Measurements from ENCODE around the gene OAS3.
"Not testable (repeated sequence)": the region's sequence is repeated elsewhere in the genome, so short reads cannot be mapped to it uniquely, and the experiment has no call there.

OAS3 gene

GRCh38 chr12:112926416-112927033 lies 11.7 kb upstream of the OAS3 start:
- not testable (repeated sequence) for DNase-seq (ENCODE audit: low read depth in 2 of 2)

GRCh38 chr12:112927475-112927874 lies 10.8 kb upstream of the OAS3 start:
- no peak for DNase-seq (ENCODE audit: low read depth in 2 of 2)

- DNase-seq (ENCODE audit: low read depth in 2 of 2): no peak
Observed at GRCh38 chr12:112927925-112928324, 10.3 kb upstream of the OAS3 start.

DNA sequence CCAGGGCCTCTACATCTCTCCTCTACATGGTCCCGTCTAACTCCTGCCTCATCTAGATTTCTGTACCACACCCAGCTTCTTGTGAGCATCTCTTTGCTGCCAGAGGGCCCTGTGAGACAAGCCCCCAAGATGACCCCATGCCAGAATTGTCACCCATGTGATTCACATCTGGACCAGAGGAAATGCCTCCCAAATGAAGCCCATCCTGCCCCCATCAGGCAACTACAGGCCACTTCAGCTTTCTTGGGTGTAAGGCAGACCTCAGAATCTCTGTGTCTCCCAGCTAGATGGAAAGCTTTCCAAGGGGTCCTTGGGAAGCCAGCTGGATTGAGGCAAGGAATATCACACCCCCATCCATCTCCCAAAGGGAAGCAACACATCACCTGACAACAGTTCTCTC lies 9.3 kb upstream of the OAS3 start:
- no peak for DNase-seq (ENCODE audit: low read depth in 2 of 2)

DNA sequence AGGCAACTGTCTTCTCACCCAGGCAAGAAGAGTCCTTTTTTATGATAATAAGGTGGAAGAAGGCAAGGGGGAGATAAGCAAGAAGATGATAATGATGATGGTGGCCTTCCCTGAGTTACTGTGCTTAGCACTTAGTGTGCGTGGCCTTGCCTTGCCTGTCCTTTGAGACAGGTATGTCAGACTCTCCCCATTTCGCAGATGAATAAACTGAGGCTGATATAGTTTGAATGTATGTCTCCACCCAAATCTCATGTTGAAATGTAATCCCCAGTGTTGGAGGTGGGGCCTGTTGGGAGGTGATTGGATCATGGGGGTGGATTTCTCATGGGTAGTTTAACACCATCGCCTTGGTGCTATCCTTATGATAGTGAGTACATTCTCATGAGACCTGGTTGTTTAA lies 8.6 kb upstream of the OAS3 start:
- no peak for DNase-seq (ENCODE audit: low read depth in 2 of 2)

GRCh38 chr12:112930350-112930749 lies 7.9 kb upstream of the OAS3 start:
- no peak for DNase-seq (ENCODE audit: low read depth in 2 of 2)

DNA sequence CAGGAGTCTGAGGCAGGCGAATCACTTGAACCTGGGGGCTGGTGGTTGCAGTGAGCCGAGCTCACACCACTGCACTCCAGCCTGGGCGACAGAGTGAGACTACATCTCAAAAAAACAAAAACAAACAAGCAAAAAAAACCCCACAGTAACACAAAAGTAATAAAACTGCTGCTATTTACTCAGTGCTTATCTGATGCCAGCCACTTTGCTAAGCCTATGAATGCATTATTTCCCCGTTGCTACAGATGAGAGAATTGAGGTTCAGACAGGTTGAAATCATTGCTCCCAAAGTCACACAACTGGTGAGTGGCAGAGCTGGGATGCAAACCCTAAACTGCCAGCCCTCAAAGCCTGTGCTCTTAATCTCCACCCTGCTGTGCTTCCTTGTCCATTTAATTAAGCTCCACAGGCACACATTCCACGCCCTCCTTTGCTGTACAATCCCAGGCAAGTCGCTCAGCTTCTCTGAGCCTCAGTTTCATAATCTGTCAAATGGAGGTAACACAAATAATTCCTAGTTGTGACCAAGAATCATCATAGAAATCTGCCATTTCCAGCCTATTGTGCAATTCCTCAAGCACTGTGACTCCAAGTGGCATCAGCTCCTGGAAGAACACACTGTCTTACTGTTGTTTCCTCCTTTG lies 5.7 kb upstream of the OAS3 start:
- no peak for DNase-seq (ENCODE audit: low read depth in 2 of 2)

DNA sequence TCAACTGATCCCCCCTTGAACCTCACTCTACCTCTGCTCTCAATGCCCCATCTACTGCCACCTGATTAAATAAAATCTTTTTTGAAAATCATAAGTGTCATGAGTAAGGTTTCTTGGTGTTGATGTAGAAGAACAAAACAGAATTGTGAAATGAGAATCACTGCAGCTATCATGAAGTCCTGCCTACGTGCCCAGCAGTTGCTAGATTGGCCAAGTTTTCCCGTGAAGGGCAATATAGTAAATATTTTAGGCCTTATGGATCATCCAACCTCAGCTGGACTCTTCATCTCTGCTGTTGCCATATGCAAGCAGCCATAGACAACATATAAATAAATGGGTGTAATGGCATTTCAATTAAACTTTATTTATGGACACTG lies 5.2 kb upstream of the OAS3 start:
- no peak for DNase-seq (ENCODE audit: low read depth in 2 of 2)

GRCh38 chr12:112936264-112936663 lies 2.0 kb upstream of the OAS3 start:
- DNase-seq (ENCODE audit: low read depth in 2 of 2): no peak

DNA sequence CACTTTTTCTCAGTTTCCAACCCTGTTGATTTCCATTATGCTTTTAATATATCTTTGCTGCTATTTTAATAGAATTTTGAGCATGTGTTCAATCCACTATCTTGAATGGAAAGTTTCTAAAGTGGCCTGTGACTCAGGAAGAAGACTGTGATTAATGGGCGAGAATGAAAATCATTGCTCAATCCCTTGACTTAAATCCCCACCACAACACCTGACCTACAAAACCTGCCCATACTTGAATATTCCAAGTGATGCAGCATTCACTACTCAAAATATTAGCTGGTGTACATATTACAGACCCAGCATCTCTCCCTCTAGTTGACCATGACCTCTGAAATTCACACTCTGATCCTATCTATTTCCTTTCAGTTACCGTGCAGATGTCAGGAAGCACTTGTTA lies 1.3 kb upstream of the OAS3 start:
- DNase-seq (ENCODE audit: low read depth in 2 of 2): no peak

GRCh38 chr12:112938751-112939150 lies 477 bp downstream of the OAS3 start:
- no peak for DNase-seq (ENCODE audit: low read depth in 2 of 2)

DNA sequence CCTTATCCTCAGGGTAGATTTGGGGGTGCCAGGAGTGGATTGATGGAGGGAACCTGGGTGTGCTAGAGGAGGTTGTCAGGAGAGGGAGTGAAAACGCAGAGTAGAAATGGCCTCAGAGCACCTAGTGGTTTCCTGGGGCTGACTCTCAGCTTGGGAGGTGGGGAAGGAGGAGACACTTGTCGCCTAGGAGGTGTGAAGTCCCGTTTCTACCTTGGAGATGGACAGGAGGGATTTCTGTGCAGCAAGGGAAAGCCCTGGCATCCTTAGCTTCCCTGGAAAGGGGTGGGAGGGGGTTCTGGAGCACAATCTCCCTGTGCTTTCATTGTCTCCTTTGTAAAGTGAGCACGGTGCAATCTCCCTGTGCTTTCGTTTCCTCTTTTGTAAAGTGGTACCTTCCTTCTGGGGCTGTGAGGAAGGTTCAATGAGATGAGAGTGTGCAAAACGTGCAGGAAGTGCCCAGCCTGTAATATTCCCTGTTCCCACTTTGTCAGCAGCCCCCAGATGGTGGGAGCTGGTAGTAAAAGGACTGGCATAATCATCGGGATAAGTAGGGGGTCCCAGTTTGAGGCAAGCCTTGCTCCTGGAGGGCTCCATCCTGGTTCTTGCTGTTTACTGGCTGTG lies 1.6 kb downstream of the OAS3 start:
- no peak for DNase-seq (ENCODE audit: low read depth in 2 of 2)

DNA sequence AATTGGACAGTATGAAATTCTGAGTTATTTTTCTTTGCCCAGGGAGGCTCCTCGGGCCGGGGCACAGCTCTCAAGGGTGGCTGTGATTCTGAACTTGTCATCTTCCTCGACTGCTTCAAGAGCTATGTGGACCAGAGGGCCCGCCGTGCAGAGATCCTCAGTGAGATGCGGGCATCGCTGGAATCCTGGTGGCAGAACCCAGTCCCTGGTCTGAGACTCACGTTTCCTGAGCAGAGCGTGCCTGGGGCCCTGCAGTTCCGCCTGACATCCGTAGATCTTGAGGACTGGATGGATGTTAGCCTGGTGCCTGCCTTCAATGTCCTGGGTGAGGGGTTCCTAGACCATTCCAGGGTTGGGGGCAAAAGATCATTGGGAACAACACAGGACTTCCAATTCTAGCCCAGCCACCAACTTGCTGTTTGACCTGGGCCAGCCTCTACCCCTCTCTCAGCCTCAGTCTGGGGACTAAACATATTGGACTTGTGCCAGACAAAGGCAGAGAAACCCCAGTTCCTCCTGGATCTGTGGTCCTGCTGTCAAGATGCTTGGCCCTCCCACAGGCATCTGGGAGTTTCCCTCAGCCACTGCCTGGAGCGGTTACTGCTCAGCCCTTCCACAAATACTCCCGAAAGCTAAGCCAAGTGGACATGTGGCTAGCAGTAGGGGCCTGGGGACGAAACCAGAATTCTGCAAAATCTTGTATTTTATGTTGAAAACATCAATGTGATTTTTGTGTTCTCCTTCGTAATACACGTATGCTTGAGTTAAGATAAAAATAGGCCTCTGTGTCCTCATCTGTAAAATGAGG lies 3.5 kb downstream of the OAS3 start:
- no peak for DNase-seq (ENCODE audit: low read depth in 2 of 2)

GRCh38 chr12:112942572-112942971 lies 4.3 kb downstream of the OAS3 start:
- DNase-seq (ENCODE audit: low read depth in 2 of 2): no peak

GRCh38 chr12:112944024-112944690 lies 5.9 kb downstream of the OAS3 start:
- no peak for DNase-seq (ENCODE audit: low read depth in 2 of 2)

- no peak for DNase-seq (ENCODE audit: low read depth in 2 of 2)
Observed at GRCh38 chr12:112945515-112945914, 7.2 kb downstream of the OAS3 start.

GRCh38 chr12:112946236-112947000 lies 8.1 kb downstream of the OAS3 start:
- no peak for DNase-seq (ENCODE audit: low read depth in 2 of 2)

- DNase-seq (ENCODE audit: low read depth in 2 of 2): no peak
Observed at GRCh38 chr12:112947314-112947713, 9.0 kb downstream of the OAS3 start.

GRCh38 chr12:112947761-112948160 lies 9.5 kb downstream of the OAS3 start:
- no peak for DNase-seq (ENCODE audit: low read depth in 2 of 2)

- no peak for DNase-seq (ENCODE audit: low read depth in 2 of 2)
Observed at GRCh38 chr12:112948806-112949205, 10.5 kb downstream of the OAS3 start.

DNA sequence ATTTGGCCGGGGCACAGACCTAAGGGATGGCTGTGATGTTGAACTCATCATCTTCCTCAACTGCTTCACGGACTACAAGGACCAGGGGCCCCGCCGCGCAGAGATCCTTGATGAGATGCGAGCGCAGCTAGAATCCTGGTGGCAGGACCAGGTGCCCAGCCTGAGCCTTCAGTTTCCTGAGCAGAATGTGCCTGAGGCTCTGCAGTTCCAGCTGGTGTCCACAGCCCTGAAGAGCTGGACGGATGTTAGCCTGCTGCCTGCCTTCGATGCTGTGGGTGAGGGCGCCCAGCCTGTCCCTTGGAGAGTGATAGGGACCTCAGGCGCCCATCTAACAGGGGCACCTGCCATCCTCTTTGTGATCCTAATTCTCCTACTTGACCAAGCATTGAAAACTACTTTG lies 12.4 kb downstream of the OAS3 start:
- DNase-seq (ENCODE audit: low read depth in 2 of 2): no peak

All from stimulated activated CD8-positive, alpha-beta memory T cell treated with anti-CD3 and anti-CD28 coated beads, Interleukin-15, amount 100 ng/mL, for 48 hours (primary cell).